IMR-90 (cell line): ENCODE data around the gene ADGRG3.

Experiments used
- CHD1 ChIP-seq: IDR thresholded peaks from 2 replicates; pipeline ENCODE4 v1.6.1; 2012; ENCODE audit warnings: low read depth, low read length, improper control_type of control experiment
- FOS ChIP-seq: fragments of 150-350 bp; IDR thresholded peaks from 2 replicates; pipeline ENCODE4 v1.6.1; 2016; ENCODE audit warnings: low read depth, low read length
- POLR2A ChIP-seq: IDR thresholded peaks from 2 replicates; pipeline ENCODE4 v1.6.1; 2012; ENCODE audit warnings: mild to moderate bottlenecking, low read depth, low read length
- RAD21 ChIP-seq: IDR thresholded peaks from 2 replicates; pipeline ENCODE4 v1.6.1; 2012; ENCODE audit warnings: low read length, improper control_type of control experiment
- TF ChIP-seq, protein P1 (sequence below): conservative IDR thresholded peaks from 2 replicates; pipeline ENCODE4 v1.5.1; 2012; ENCODE audit warnings: mild to moderate bottlenecking, low read depth, low read length, improper control_type of control experiment
- TF ChIP-seq, protein P2 (sequence below): fragments of 150-350 bp; IDR thresholded peaks from 2 replicates; pipeline ENCODE4 v1.6.1; 2017; ENCODE audit warnings: mild to moderate bottlenecking, antibody characterized with exemption, low read length, low read depth
- TF ChIP-seq, protein P3 (sequence below): fragments of 150-350 bp; IDR thresholded peaks from 2 replicates; pipeline ENCODE4 v1.6.1; 2016; ENCODE audit warnings: low read depth, mild to moderate bottlenecking, low read length, moderate library complexity, borderline replicate concordance

DNA sequence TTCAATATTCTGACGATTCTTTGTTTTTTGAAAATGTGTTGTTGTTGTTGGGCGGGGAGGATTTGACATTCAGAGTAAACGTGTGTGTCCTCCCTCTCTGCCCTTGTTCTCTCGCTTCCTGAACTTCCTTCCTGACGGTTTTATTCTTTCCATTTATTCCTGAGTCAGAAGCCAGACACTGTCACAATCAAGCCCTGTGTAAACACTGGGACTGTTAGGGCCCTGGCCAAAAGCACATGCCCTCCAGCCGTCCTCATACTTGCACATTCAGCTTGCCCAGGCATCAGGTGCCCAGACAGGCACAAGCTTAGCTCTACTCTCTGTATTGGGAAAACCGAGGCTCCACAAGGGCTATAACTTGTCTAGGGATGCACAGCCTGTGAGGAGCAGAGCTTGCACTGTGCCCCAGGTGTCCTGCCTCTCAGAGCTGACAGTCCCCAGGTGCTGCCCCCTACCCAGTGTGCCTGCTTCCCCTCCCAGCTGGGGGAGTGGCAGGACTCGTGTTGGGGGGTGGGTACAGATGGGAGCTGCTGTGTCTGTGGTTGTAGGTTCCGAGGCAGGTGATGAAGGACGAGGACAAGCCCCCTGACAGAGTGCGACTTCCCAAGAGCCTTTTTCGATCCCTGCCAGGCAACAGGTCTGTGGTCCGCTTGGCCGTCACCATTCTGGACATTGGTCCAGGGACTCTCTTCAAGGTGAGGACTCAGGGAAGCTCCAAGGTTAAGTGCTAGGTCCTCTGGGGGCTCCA lies 9.7 kb downstream of the ADGRG3 start:
- TF ChIP-seq, protein P1, sequence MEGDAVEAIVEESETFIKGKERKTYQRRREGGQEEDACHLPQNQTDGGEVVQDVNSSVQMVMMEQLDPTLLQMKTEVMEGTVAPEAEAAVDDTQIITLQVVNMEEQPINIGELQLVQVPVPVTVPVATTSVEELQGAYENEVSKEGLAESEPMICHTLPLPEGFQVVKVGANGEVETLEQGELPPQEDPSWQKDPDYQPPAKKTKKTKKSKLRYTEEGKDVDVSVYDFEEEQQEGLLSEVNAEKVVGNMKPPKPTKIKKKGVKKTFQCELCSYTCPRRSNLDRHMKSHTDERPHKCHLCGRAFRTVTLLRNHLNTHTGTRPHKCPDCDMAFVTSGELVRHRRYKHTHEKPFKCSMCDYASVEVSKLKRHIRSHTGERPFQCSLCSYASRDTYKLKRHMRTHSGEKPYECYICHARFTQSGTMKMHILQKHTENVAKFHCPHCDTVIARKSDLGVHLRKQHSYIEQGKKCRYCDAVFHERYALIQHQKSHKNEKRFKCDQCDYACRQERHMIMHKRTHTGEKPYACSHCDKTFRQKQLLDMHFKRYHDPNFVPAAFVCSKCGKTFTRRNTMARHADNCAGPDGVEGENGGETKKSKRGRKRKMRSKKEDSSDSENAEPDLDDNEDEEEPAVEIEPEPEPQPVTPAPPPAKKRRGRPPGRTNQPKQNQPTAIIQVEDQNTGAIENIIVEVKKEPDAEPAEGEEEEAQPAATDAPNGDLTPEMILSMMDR: no peak
- TF ChIP-seq, protein P2, sequence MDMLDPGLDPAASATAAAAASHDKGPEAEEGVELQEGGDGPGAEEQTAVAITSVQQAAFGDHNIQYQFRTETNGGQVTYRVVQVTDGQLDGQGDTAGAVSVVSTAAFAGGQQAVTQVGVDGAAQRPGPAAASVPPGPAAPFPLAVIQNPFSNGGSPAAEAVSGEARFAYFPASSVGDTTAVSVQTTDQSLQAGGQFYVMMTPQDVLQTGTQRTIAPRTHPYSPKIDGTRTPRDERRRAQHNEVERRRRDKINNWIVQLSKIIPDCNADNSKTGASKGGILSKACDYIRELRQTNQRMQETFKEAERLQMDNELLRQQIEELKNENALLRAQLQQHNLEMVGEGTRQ: no peak
- TF ChIP-seq RAD21: no peak
- no peak for TF ChIP-seq FOS
- TF ChIP-seq, protein P3, sequence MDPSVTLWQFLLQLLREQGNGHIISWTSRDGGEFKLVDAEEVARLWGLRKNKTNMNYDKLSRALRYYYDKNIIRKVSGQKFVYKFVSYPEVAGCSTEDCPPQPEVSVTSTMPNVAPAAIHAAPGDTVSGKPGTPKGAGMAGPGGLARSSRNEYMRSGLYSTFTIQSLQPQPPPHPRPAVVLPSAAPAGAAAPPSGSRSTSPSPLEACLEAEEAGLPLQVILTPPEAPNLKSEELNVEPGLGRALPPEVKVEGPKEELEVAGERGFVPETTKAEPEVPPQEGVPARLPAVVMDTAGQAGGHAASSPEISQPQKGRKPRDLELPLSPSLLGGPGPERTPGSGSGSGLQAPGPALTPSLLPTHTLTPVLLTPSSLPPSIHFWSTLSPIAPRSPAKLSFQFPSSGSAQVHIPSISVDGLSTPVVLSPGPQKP: no peak
- TF ChIP-seq POLR2A: no peak
- no peak for TF ChIP-seq CHD1
